CD14-positive monocyte (primary cell): ENCODE measurements around the gene LRSAM1. TPM values are rescaled to one million over a fixed set of nuclear protein-coding genes. Genes with fewer than 3 reads are reported as not detected.

Experiments used
- DNase-seq, 3 donors: peaks; one replicate each; pipeline ENCODE4 v3.0.0-alpha.2; 2011 to 2022
- H2AFZ ChIP-seq: 2 replicates; pipeline ENCODE4 v1.6.0; 2012; ENCODE audit warnings: mild to moderate bottlenecking, low read depth, low read length, inconsistent platforms; ENCODE audit not compliant: insufficient read depth, poor library complexity, severe bottlenecking
- H3K27ac ChIP-seq, 2 donors: 1 replicate in 1 of 2; 2 replicates in 1 of 2; pipeline ENCODE4 v1.5.1; 2012 to 2013; ENCODE audit warnings: low read length in 2 of 2, control low read depth in 1 of 2, inconsistent platforms in 1 of 2, low read depth in 1 of 2, mild to moderate bottlenecking in 1 of 2
- H3K27me3 ChIP-seq, 2 donors: one replicate each; pipeline versions ENCODE4 v1.6.0 to v1.6.1; 2011 to 2013; ENCODE audit warnings: low read length in 2 of 2; ENCODE audit not compliant: control insufficient read depth in 2 of 2, insufficient read depth in 2 of 2
- H3K36me3 ChIP-seq, 2 donors: replicated peaks in 1 of 2; 1 replicate in 1 of 2; 2 replicates in 1 of 2; pipeline versions ENCODE4 v1.5.1 to v1.6.1; 2012 to 2013; ENCODE audit warnings: low read length in 2 of 2, control low read depth in 1 of 2, inconsistent platforms in 1 of 2, mild to moderate bottlenecking in 1 of 2; ENCODE audit not compliant: insufficient read depth in 2 of 2, control insufficient read depth in 1 of 2
- H3K4me1 ChIP-seq, 2 donors: 1 replicate in 1 of 2; 2 replicates in 1 of 2; pipeline versions ENCODE4 v1.5.1 to v1.6.1; 2012 to 2013; ENCODE audit warnings: low read length in 2 of 2, control low read depth in 1 of 2, inconsistent platforms in 1 of 2, mild to moderate bottlenecking in 1 of 2, moderate library complexity in 1 of 2; ENCODE audit not compliant: insufficient read depth in 2 of 2, control insufficient read depth in 1 of 2
- H3K4me2 ChIP-seq: replicated peaks from 2 replicates; pipeline ENCODE3; 2012; ENCODE audit warnings: low read length, moderate library complexity, mild to moderate bottlenecking; ENCODE audit not compliant: poor library complexity, severe bottlenecking; ENCODE audit errors: extremely low read depth
- H3K4me3 ChIP-seq, 3 experiments: fragments of 200-600 bp in 1 of 3; sonication (generic) in 1 of 3; replicated peaks in 1 of 3; 1 replicate in 2 of 3; 2 replicates in 1 of 3; pipeline ENCODE4 v1.5.1; 2011 to 2013; ENCODE audit warnings: low read length in 3 of 3, mild to moderate bottlenecking in 3 of 3, control low read depth in 2 of 3, low read depth in 2 of 3, inconsistent platforms in 1 of 3, moderate library complexity in 1 of 3
- H3K79me2 ChIP-seq: 2 replicates; pipeline ENCODE4 v1.6.0; 2012; ENCODE audit warnings: mild to moderate bottlenecking, control low read depth, inconsistent platforms, low read length, moderate library complexity; ENCODE audit not compliant: insufficient read depth
- H3K9ac ChIP-seq: 2 replicates; pipeline ENCODE4 v1.6.0; 2017; ENCODE audit warnings: low read length, mild to moderate bottlenecking; ENCODE audit not compliant: insufficient read depth, poor library complexity, severe bottlenecking
- H3K9me3 ChIP-seq, 2 donors: replicated peaks in 1 of 2; 1 replicate in 1 of 2; 2 replicates in 1 of 2; pipeline versions ENCODE4 v1.5.1 to v1.6.1; 2012 to 2013; ENCODE audit warnings: low read length in 2 of 2, control low read depth in 1 of 2; ENCODE audit not compliant: control insufficient read depth in 1 of 2, insufficient read depth in 1 of 2
- H4K20me1 ChIP-seq: 2 replicates; pipeline ENCODE4 v1.6.0; 2012; ENCODE audit warnings: mild to moderate bottlenecking, low read length, control low read depth, moderate library complexity; ENCODE audit not compliant: insufficient read depth
- H3K27ac Mint-ChIP-seq, 7 donors: one replicate each; pipeline ENCODE4 v1.8.0; 2020; ENCODE audit warnings: mild to moderate bottlenecking in 7 of 7, mixed read lengths in 7 of 7, moderate library complexity in 6 of 7, inconsistent platforms in 2 of 7
- H3K27me3 Mint-ChIP-seq, 3 donors: one replicate each; pipeline ENCODE4 v1.8.0; 2021 to 2022; ENCODE audit warnings: low read depth in 3 of 3, mild to moderate bottlenecking in 3 of 3, mixed read lengths in 3 of 3, moderate library complexity in 3 of 3, inconsistent platforms in 1 of 3
- H3K36me3 Mint-ChIP-seq, 2 donors: one replicate each; pipeline ENCODE4 v1.8.0; 2020; ENCODE audit warnings: mixed read lengths in 2 of 2, inconsistent platforms in 1 of 2, mild to moderate bottlenecking in 1 of 2
- H3K4me1 Mint-ChIP-seq: one replicate; pipeline ENCODE4 v1.8.0; 2020; ENCODE audit warnings: mild to moderate bottlenecking, mixed read lengths
- H3K4me3 Mint-ChIP-seq, 2 donors: one replicate each; pipeline ENCODE4 v1.8.0; 2020; ENCODE audit warnings: mild to moderate bottlenecking in 2 of 2, mixed read lengths in 2 of 2, moderate library complexity in 1 of 2
- H3K9me3 Mint-ChIP-seq, 7 donors: one replicate each; pipeline ENCODE4 v1.8.0; 2020 to 2022; ENCODE audit warnings: mixed read lengths in 7 of 7, mild to moderate bottlenecking in 6 of 7, moderate library complexity in 6 of 7, inconsistent platforms in 2 of 7
- WGBS: methylation state at CpG from one replicate; pipeline ENCODE4 v1.1.5; 2013; ENCODE audit warnings: missing lambda C conversion rate; ENCODE audit not compliant: insufficient coverage; 5-methylcytosine and 5-hydroxymethylcytosine counted together
- intact Hi-C, 2 donors: fragments of 100-400 bp; cut with micrococcal nuclease; formaldehyde crosslinking; loops; one replicate each; pipeline versions ENCODE4 v1.15.0 to v1.15.1; 2023
- polyA plus RNA-seq, 3 donors: library from polyadenylated mRNA; depleted of rRNA in 1 of 3; unstranded in 2 of 3; stranded (reverse) in 1 of 3; fragments of 300-500 nt in 2 of 3; fragments of >200 nt in 1 of 3; fragmentation: Illumina TruSeq in 2 of 3; gene quantifications; 1 replicate in 2 of 3; 2 replicates in 1 of 3; pipeline ENCODE4 v1.2.3, GENCODE V29; 2012 to 2021
- TF ChIP-seq, protein P1 (sequence below): fragments of 200-600 bp; IDR thresholded peaks from one replicate; pipeline ENCODE4 v1.8.0; 2022; ENCODE audit warnings: antibody characterized with exemption, mild to moderate bottlenecking

The LRSAM1 gene
- polyA plus RNA-seq, 3 donors, result 6.0 to 19.8 (median 8.2) TPM

DNA sequence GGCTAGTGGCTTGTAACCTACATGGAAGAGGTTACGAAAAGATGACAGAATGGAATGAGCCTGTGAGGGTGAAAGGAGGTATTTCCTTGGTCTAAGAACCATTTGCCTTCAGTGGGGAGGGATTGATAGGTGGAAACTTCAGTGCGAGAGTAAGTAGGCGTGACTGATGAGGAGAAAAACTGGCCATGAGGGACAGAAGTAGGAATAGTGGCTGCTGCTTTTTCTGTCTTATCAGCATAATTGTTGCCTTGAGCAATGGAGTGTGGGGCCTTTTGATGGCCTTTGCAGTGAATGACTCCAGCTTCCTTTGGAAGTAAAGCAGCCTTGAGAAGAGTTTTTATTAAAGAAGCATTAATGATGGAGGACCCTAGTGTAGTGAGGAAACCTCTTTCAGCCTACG lies 36.2 kb upstream of the LRSAM1 start:
- Mint-ChIP-seq H3K27me3 (peaks cover 9 to 20% (median 13%) of the 10 kb centered on the region in 3 donors), H3K27ac (no peak overlapping the region)

DNA sequence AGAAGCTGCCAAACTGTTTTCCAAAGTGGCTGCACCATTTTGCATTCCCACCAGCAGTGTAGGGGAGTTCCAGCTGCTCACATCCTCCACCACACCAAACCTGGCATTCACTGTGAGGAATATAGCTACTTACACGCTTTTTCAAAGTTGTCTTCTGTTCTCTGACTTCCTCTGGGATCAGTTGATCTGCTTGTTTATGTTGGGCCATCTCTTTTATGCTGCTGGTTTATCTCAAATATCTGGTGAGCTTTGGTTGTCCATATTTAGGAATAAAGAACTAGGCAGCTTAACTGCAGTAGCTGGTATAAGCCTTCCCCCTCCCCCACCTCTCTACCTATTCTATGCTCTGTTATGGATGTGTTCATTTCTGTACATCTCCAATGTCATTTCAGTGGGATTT lies 35.7 kb upstream of the LRSAM1 start:
- intact Hi-C loops, result no loop called here
- no peak overlapping the region for H3K4me3 ChIP-seq
- Mint-ChIP-seq H3K9me3 (no peaks in the 10 kb centered on the region), H3K27ac (no peak overlapping the region), H3K27me3 (peaks cover 9 to 19% (median 13%) of the 10 kb centered on the region in 3 donors), H3K36me3 (peaks cover 1 to 5% of the 10 kb centered on the region in 2 donors), H3K4me1 (peaks cover 27% of the 10 kb centered on the region), H3K4me3 (no peak overlapping the region)
- no peak overlapping the region for H2AFZ ChIP-seq
- H3K4me1 ChIP-seq, result peaks cover 18 to 27% of the 10 kb centered on the region in 2 donors
- H4K20me1 ChIP-seq, result no peaks in the 10 kb centered on the region
- no peaks in the 10 kb centered on the region for H3K27me3 ChIP-seq
- no CpG with 5 or more reads among the region's 1 CpG for WGBS
- no peak overlapping the region for H3K9ac ChIP-seq
- TF ChIP-seq, protein P1, sequence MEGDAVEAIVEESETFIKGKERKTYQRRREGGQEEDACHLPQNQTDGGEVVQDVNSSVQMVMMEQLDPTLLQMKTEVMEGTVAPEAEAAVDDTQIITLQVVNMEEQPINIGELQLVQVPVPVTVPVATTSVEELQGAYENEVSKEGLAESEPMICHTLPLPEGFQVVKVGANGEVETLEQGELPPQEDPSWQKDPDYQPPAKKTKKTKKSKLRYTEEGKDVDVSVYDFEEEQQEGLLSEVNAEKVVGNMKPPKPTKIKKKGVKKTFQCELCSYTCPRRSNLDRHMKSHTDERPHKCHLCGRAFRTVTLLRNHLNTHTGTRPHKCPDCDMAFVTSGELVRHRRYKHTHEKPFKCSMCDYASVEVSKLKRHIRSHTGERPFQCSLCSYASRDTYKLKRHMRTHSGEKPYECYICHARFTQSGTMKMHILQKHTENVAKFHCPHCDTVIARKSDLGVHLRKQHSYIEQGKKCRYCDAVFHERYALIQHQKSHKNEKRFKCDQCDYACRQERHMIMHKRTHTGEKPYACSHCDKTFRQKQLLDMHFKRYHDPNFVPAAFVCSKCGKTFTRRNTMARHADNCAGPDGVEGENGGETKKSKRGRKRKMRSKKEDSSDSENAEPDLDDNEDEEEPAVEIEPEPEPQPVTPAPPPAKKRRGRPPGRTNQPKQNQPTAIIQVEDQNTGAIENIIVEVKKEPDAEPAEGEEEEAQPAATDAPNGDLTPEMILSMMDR, result no peak
- H3K27ac ChIP-seq, result no peak overlapping the region
- no peaks in the 10 kb centered on the region for H3K9me3 ChIP-seq
- no peaks in the 10 kb centered on the region for H3K36me3 ChIP-seq
- H3K79me2 ChIP-seq, result no peaks in the 10 kb centered on the region
- DNase-seq, result no peak
- H3K4me2 ChIP-seq, result no peak overlapping the region

More for the DNA sequence above, 36.2 kb upstream of the LRSAM1 start:
- 100% methylated on average over 3 of the region's 4 CpGs for WGBS
- TF ChIP-seq, protein P1, result no peak
- no peaks in the 10 kb centered on the region for H4K20me1 ChIP-seq
- no peak overlapping the region for H3K27ac ChIP-seq
- H2AFZ ChIP-seq, result no peak overlapping the region
- no peak overlapping the region for H3K9ac ChIP-seq
- H3K27me3 ChIP-seq, result no peaks in the 10 kb centered on the region
- DNase-seq, result no peak
- no peak overlapping the region for H3K4me2 ChIP-seq
- no peaks in the 10 kb centered on the region for H3K9me3 ChIP-seq
- H3K4me1 ChIP-seq, result peaks cover 21 to 30% of the 10 kb centered on the region in 2 donors
- no peak overlapping the region for H3K4me3 ChIP-seq
- Mint-ChIP-seq H3K36me3 (peaks cover 1 to 5% of the 10 kb centered on the region in 2 donors), H3K4me3 (no peak overlapping the region), H3K4me1 (peaks cover 29% of the 10 kb centered on the region), H3K9me3 (no peaks in the 10 kb centered on the region)
- intact Hi-C loops, result no loop called here
- H3K79me2 ChIP-seq, result no peaks in the 10 kb centered on the region
- H3K36me3 ChIP-seq, result no peaks in the 10 kb centered on the region
